Activated naive CD8-positive, alpha-beta T cell (primary cell): ENCODE data around the gene GPATCH1.

ENCODE experiments used
- H3K27ac Mint-ChIP-seq: one replicate; pipeline ENCODE4 v1.8.0; 2021; ENCODE audit warnings: mixed read lengths
- H3K27me3 Mint-ChIP-seq: one replicate; pipeline ENCODE4 v1.8.0; 2021; ENCODE audit warnings: mixed read lengths
- H3K36me3 Mint-ChIP-seq: one replicate; pipeline ENCODE4 v1.8.0; 2021; ENCODE audit warnings: mixed read lengths
- H3K4me1 Mint-ChIP-seq: one replicate; pipeline ENCODE4 v1.8.0; 2021; ENCODE audit warnings: low read depth, mixed read lengths
- H3K4me3 Mint-ChIP-seq: one replicate; pipeline ENCODE4 v1.8.0; 2021; ENCODE audit warnings: mild to moderate bottlenecking, mixed read lengths
- H3K9me3 Mint-ChIP-seq: one replicate; pipeline ENCODE4 v1.8.0; 2021; ENCODE audit warnings: low read depth, mixed read lengths

Gene GPATCH1

GRCh38 chr19:33090179-33090578 is 9.2 kb downstream of the GPATCH1 start:
- Mint-ChIP-seq H3K9me3 (no peaks in the 10 kb centered on the region), H3K4me1 (peaks cover 1% of the 10 kb centered on the region), H3K27ac (no peak overlapping the region), H3K36me3 (peaks cover 14% of the 10 kb centered on the region), H3K27me3 (no peaks in the 10 kb centered on the region), H3K4me3 (no peak overlapping the region)

GRCh38 chr19:33093420-33094210 is 12.6 kb downstream of the GPATCH1 start:
- H3K9me3 Mint-ChIP-seq: no peaks in the 10 kb centered on the region
- H3K4me3 Mint-ChIP-seq: no peak overlapping the region
- H3K27me3 Mint-ChIP-seq: no peaks in the 10 kb centered on the region
- no peak overlapping the region for H3K27ac Mint-ChIP-seq
- H3K36me3 Mint-ChIP-seq: peaks cover 18% of the 10 kb centered on the region
- H3K4me1 Mint-ChIP-seq: no peaks in the 10 kb centered on the region

- no peaks in the 10 kb centered on the region for H3K27me3 Mint-ChIP-seq
- H3K4me1 Mint-ChIP-seq: no peaks in the 10 kb centered on the region
- no peaks in the 10 kb centered on the region for H3K9me3 Mint-ChIP-seq
- peaks cover 14% of the 10 kb centered on the region for H3K36me3 Mint-ChIP-seq
- no peak overlapping the region for H3K27ac Mint-ChIP-seq
- H3K4me3 Mint-ChIP-seq: no peak overlapping the region
Observed at GRCh38 chr19:33094436-33095067, 13.6 kb downstream of the GPATCH1 start.

GRCh38 chr19:33096005-33096404 is 15.0 kb downstream of the GPATCH1 start:
- peaks cover 11% of the 10 kb centered on the region for H3K36me3 Mint-ChIP-seq
- no peak overlapping the region for H3K4me3 Mint-ChIP-seq
- H3K27me3 Mint-ChIP-seq: no peaks in the 10 kb centered on the region
- H3K4me1 Mint-ChIP-seq: no peaks in the 10 kb centered on the region
- H3K27ac Mint-ChIP-seq: no peak overlapping the region
- no peaks in the 10 kb centered on the region for H3K9me3 Mint-ChIP-seq

GRCh38 chr19:33098055-33098534 is 17.1 kb downstream of the GPATCH1 start:
- H3K36me3 Mint-ChIP-seq: peaks cover 12% of the 10 kb centered on the region
- H3K4me1 Mint-ChIP-seq: no peaks in the 10 kb centered on the region
- no peak overlapping the region for H3K4me3 Mint-ChIP-seq
- H3K9me3 Mint-ChIP-seq: no peaks in the 10 kb centered on the region
- no peaks in the 10 kb centered on the region for H3K27me3 Mint-ChIP-seq
- H3K27ac Mint-ChIP-seq: no peak overlapping the region

- H3K27me3 Mint-ChIP-seq: no peaks in the 10 kb centered on the region
Observed at GRCh38 chr19:33100894-33101644, 20.1 kb downstream of the GPATCH1 start.

GRCh38 chr19:33102893-33103292 is 21.9 kb downstream of the GPATCH1 start:
- Mint-ChIP-seq H3K27me3 (no peaks in the 10 kb centered on the region), H3K4me1 (no peaks in the 10 kb centered on the region), H3K36me3 (peaks cover 2% of the 10 kb centered on the region), H3K4me3 (no peak overlapping the region), H3K9me3 (no peaks in the 10 kb centered on the region), H3K27ac (no peak overlapping the region)

More at GRCh38 chr19:33100894-33101644, 20.1 kb downstream of the GPATCH1 start:
- H3K4me3 Mint-ChIP-seq: no peak overlapping the region
- no peaks in the 10 kb centered on the region for H3K9me3 Mint-ChIP-seq
- no peak overlapping the region for H3K27ac Mint-ChIP-seq
- H3K4me1 Mint-ChIP-seq: no peaks in the 10 kb centered on the region
- H3K36me3 Mint-ChIP-seq: peaks cover 7% of the 10 kb centered on the region

- H3K36me3 Mint-ChIP-seq: peaks cover 7% of the 10 kb centered on the region
- no peaks in the 10 kb centered on the region for H3K27me3 Mint-ChIP-seq
- H3K9me3 Mint-ChIP-seq: no peaks in the 10 kb centered on the region
- H3K4me1 Mint-ChIP-seq: no peaks in the 10 kb centered on the region
- H3K27ac Mint-ChIP-seq: no peak overlapping the region
- no peak overlapping the region for H3K4me3 Mint-ChIP-seq
Observed at GRCh38 chr19:33108161-33108560, 27.2 kb downstream of the GPATCH1 start.

GRCh38 chr19:33110137-33110910 is 29.3 kb downstream of the GPATCH1 start:
- Mint-ChIP-seq H3K4me1 (no peaks in the 10 kb centered on the region), H3K4me3 (no peak overlapping the region), H3K36me3 (peaks cover 9% of the 10 kb centered on the region), H3K27me3 (no peaks in the 10 kb centered on the region), H3K27ac (no peak overlapping the region), H3K9me3 (no peaks in the 10 kb centered on the region)

GRCh38 chr19:33111587-33111986 is 30.6 kb downstream of the GPATCH1 start:
- Mint-ChIP-seq H3K27me3 (no peaks in the 10 kb centered on the region), H3K4me1 (no peaks in the 10 kb centered on the region), H3K27ac (no peak overlapping the region), H3K4me3 (no peak overlapping the region), H3K9me3 (no peaks in the 10 kb centered on the region), H3K36me3 (peaks cover 14% of the 10 kb centered on the region)

GRCh38 chr19:33114312-33114711 is 33.3 kb downstream of the GPATCH1 start:
- Mint-ChIP-seq H3K27me3 (no peaks in the 10 kb centered on the region), H3K36me3 (peaks cover 18% of the 10 kb centered on the region), H3K4me3 (no peak overlapping the region), H3K9me3 (no peaks in the 10 kb centered on the region), H3K4me1 (no peaks in the 10 kb centered on the region), H3K27ac (no peak overlapping the region)

- no peaks in the 10 kb centered on the region for H3K27me3 Mint-ChIP-seq
- no peak overlapping the region for H3K27ac Mint-ChIP-seq
- no peaks in the 10 kb centered on the region for H3K4me1 Mint-ChIP-seq
- no peaks in the 10 kb centered on the region for H3K9me3 Mint-ChIP-seq
- H3K4me3 Mint-ChIP-seq: no peak overlapping the region
- peaks cover 11% of the 10 kb centered on the region for H3K36me3 Mint-ChIP-seq
Observed at GRCh38 chr19:33117501-33117900, 36.5 kb downstream of the GPATCH1 start.

- Mint-ChIP-seq H3K4me1 (no peaks in the 10 kb centered on the region), H3K9me3 (no peaks in the 10 kb centered on the region), H3K4me3 (no peak overlapping the region), H3K36me3 (peaks cover 9% of the 10 kb centered on the region), H3K27ac (no peak overlapping the region), H3K27me3 (no peaks in the 10 kb centered on the region)
Observed at GRCh38 chr19:33118643-33119042, 37.7 kb downstream of the GPATCH1 start.

GRCh38 chr19:33124207-33125098 is 43.5 kb downstream of the GPATCH1 start:
- Mint-ChIP-seq H3K36me3 (peaks cover 12% of the 10 kb centered on the region), H3K9me3 (no peaks in the 10 kb centered on the region), H3K4me3 (no peak overlapping the region), H3K27me3 (no peaks in the 10 kb centered on the region), H3K4me1 (peaks cover 7% of the 10 kb centered on the region), H3K27ac (peak overlapping the region; percentile 6)
